Natural killer cell (primary cell): ENCODE data around the gene MAP2K1. TPM values are rescaled to one million over a fixed set of nuclear protein-coding genes. Genes with fewer than 3 reads are reported as not detected.

Experiments
- ATAC-seq, 3 donors: fragments of 150-1000 bp in 2 of 3; fragments of 200-7000 bp in 1 of 3; cut with Tn5 transposase; 1 replicate in 1 of 3; 2 replicates in 2 of 3; pipeline ENCODE4 v1.10.0; 2021; ENCODE audit warnings: mild to moderate bottlenecking in 2 of 3, moderate library complexity in 2 of 3
- DNase-seq, 2 donors: peaks; one replicate each; pipeline versions ENCODE4 v3.0.0 to v3.0.0-alpha.2; 2013 to 2021; ENCODE audit warnings: mixed read lengths in 1 of 2
- H3K27ac ChIP-seq: one replicate; pipeline ENCODE4 v1.5.1; 2013; ENCODE audit warnings: mild to moderate bottlenecking, low read length
- H3K27me3 ChIP-seq: one replicate; pipeline ENCODE4 v1.6.1; 2013; ENCODE audit warnings: low read length; ENCODE audit not compliant: control insufficient read depth, insufficient read depth
- H3K36me3 ChIP-seq: one replicate; pipeline ENCODE4 v1.6.1; 2013; ENCODE audit warnings: low read length; ENCODE audit not compliant: control insufficient read depth, insufficient read depth
- H3K4me1 ChIP-seq: one replicate; pipeline ENCODE4 v1.6.1; 2013; ENCODE audit warnings: low read length; ENCODE audit not compliant: control insufficient read depth, insufficient read depth
- H3K4me3 ChIP-seq: one replicate; pipeline ENCODE4 v1.5.1; 2013; ENCODE audit warnings: low read length
- H3K9me3 ChIP-seq: one replicate; pipeline ENCODE4 v1.6.1; 2013; ENCODE audit warnings: low read length; ENCODE audit not compliant: control insufficient read depth, insufficient read depth
- H3K27ac Mint-ChIP-seq, 2 donors: one replicate each; pipeline ENCODE4 v1.8.0; 2022; ENCODE audit warnings: mild to moderate bottlenecking in 2 of 2, mixed read lengths in 2 of 2, moderate library complexity in 1 of 2
- H3K27me3 Mint-ChIP-seq, 2 donors: one replicate each; pipeline ENCODE4 v1.8.0; 2022; ENCODE audit warnings: low read depth in 2 of 2, mixed read lengths in 2 of 2
- H3K36me3 Mint-ChIP-seq: one replicate; pipeline ENCODE4 v1.8.0; 2022; ENCODE audit warnings: mixed read lengths
- H3K4me1 Mint-ChIP-seq, 2 donors: one replicate each; pipeline ENCODE4 v1.8.0; 2022; ENCODE audit warnings: mixed read lengths in 2 of 2
- H3K4me3 Mint-ChIP-seq: one replicate; pipeline ENCODE4 v1.8.0; 2022; ENCODE audit warnings: mild to moderate bottlenecking, moderate library complexity, mixed read lengths
- H3K9me3 Mint-ChIP-seq, 2 donors: one replicate each; pipeline ENCODE4 v1.8.0; 2022; ENCODE audit warnings: mixed read lengths in 2 of 2
- CTCF ChIP-seq: fragments of 200-600 bp; IDR thresholded peaks from one replicate; pipeline ENCODE4 v1.8.0; 2022; ENCODE audit warnings: antibody characterized with exemption
- WGBS: methylation state at CpG from one replicate; pipeline ENCODE4 v1.1.7; 2013; ENCODE audit warnings: missing lambda C conversion rate; ENCODE audit not compliant: insufficient coverage; 5-methylcytosine and 5-hydroxymethylcytosine counted together
- intact Hi-C: fragments of 100-400 bp; cut with micrococcal nuclease; formaldehyde crosslinking; loops from one replicate; pipeline ENCODE4 v1.14.2; 2022
- total RNA-seq, 4 donors: library from RNA; stranded (reverse); fragments of 120-200 nt in 1 of 4; gene quantifications; one replicate each; pipeline versions ENCODE4 v1.2.3 to v1.2.4, GENCODE V29; 2013 to 2022

The MAP2K1 gene
- total RNA-seq, 3 donors from 2014 or later (not counting 1 experiment from before 2014, with no cell fraction given), result 45.5 to 49.2 (median 48.9) TPM

- no peaks in the 10 kb centered on the region for H3K36me3 Mint-ChIP-seq
Measured at GRCh38 chr15:66402761-66403284, 16.1 kb downstream of the MAP2K1 start.

GRCh38 chr15:66403323-66403722 is 16.6 kb downstream of the MAP2K1 start:
- Histone ChIP-seq H3K4me1 (peaks cover 18% of the 10 kb centered on the region), H3K27me3 (no peaks in the 10 kb centered on the region), H3K36me3 (no peaks in the 10 kb centered on the region), H3K27ac (peak overlapping the region; percentile 36), H3K9me3 (no peaks in the 10 kb centered on the region), H3K4me3 (no peak overlapping the region)
- intact Hi-C loops, result loop anchor here (5.0 kb wide), 1 partner anchor 69 kb away; no protein-coding TSS in a partner anchor
- no peaks in the 10 kb centered on the region for H3K9me3 Mint-ChIP-seq
- H3K27ac Mint-ChIP-seq, result peak overlapping the region; percentile 70 to 80
- peaks cover 72 to 74% of the 10 kb centered on the region in 2 donors for H3K4me1 Mint-ChIP-seq
- no peaks in the 10 kb centered on the region for H3K27me3 Mint-ChIP-seq
- H3K4me3 Mint-ChIP-seq, result peak overlapping the region; percentile 62
- WGBS, result 55% methylated on average over 5 of the region's 5 CpGs
- TF ChIP-seq CTCF, result no peak
- ATAC-seq (peak in 2 of 3 donors; percentile 50), DNase-seq (no peak)
- H3K36me3 Mint-ChIP-seq, result no peaks in the 10 kb centered on the region

More at GRCh38 chr15:66402761-66403284, 16.1 kb downstream of the MAP2K1 start:
- no peaks in the 10 kb centered on the region for H3K27me3 Mint-ChIP-seq
- no peaks in the 10 kb centered on the region for H3K9me3 Mint-ChIP-seq
- peak overlapping the region; percentile 70 to 80 for H3K27ac Mint-ChIP-seq
- DNase-seq, result no peak
- intact Hi-C loops, result loop anchor here (5.0 kb wide), 1 partner anchor 69 kb away; no protein-coding TSS in a partner anchor
- H3K4me3 Mint-ChIP-seq, result peak overlapping the region; percentile 62
- Histone ChIP-seq H3K4me3 (no peak overlapping the region), H3K36me3 (no peaks in the 10 kb centered on the region), H3K9me3 (no peaks in the 10 kb centered on the region), H3K27ac (peak overlapping the region; percentile 36), H3K27me3 (no peaks in the 10 kb centered on the region), H3K4me1 (peaks cover 18% of the 10 kb centered on the region)
- ATAC-seq, result peak; percentile 83 to 91 (median 84)
- no peak for TF ChIP-seq CTCF
- peaks cover 69 to 71% of the 10 kb centered on the region in 2 donors for H3K4me1 Mint-ChIP-seq
- WGBS, result 74% methylated on average over 2 of the region's 3 CpGs

GRCh38 chr15:66404122-66404521 is 17.4 kb downstream of the MAP2K1 start:
- peak overlapping the region in 1 of 2 donors; percentile 57 for H3K27ac Mint-ChIP-seq
- intact Hi-C loops, result loop anchor here (5.0 kb wide), 1 partner anchor 68 kb away; no protein-coding TSS in a partner anchor
- no peaks in the 10 kb centered on the region for H3K36me3 Mint-ChIP-seq

More at GRCh38 chr15:66404122-66404521, 17.4 kb downstream of the MAP2K1 start:
- Mint-ChIP-seq H3K9me3 (no peaks in the 10 kb centered on the region), H3K27me3 (no peaks in the 10 kb centered on the region), H3K4me1 (peaks cover 80 to 82% of the 10 kb centered on the region in 2 donors), H3K4me3 (no peak overlapping the region)
- Histone ChIP-seq H3K4me1 (peaks cover 19% of the 10 kb centered on the region), H3K27me3 (no peaks in the 10 kb centered on the region), H3K36me3 (no peaks in the 10 kb centered on the region), H3K4me3 (no peak overlapping the region), H3K27ac (no peak overlapping the region), H3K9me3 (no peaks in the 10 kb centered on the region)
- DNase-seq, result no peak
- no peak for ATAC-seq
- no peak for TF ChIP-seq CTCF
- WGBS, result 85% methylated on average over 5 of the region's 8 CpGs
